Measurements from ENCODE around the gene RINL. TPM values are rescaled to one million over a fixed set of nuclear protein-coding genes. Genes with fewer than 3 reads are reported as not detected.

Gene RINL, protein sequence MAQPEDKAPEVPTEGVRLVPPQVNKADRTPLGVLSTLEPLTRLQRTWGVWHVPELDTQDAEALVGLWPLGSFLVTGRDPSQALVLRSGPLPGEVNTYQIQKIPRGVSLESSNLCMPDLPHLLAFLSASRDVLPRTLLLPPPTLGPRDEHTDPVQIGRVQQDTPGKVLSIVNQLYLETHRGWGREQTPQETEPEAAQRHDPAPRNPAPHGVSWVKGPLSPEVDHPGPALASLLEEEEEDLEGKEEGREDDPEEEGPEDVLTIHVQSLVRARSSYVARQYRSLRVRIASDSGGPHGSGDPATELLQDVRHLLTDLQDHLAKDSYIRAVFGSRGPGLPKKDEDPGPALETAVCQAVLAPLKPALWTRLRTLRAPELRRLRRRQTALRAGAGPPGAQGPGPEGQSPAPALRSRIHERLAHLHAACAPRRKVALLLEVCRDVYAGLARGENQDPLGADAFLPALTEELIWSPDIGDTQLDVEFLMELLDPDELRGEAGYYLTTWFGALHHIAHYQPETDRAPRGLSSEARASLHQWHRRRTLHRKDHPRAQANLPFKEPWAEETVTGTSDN
- 1.9 TPM for polyA plus RNA-seq (2013, experiment 1 of 2)
- 2.1 TPM for polyA plus RNA-seq (2013, experiment 2 of 2)

DNA sequence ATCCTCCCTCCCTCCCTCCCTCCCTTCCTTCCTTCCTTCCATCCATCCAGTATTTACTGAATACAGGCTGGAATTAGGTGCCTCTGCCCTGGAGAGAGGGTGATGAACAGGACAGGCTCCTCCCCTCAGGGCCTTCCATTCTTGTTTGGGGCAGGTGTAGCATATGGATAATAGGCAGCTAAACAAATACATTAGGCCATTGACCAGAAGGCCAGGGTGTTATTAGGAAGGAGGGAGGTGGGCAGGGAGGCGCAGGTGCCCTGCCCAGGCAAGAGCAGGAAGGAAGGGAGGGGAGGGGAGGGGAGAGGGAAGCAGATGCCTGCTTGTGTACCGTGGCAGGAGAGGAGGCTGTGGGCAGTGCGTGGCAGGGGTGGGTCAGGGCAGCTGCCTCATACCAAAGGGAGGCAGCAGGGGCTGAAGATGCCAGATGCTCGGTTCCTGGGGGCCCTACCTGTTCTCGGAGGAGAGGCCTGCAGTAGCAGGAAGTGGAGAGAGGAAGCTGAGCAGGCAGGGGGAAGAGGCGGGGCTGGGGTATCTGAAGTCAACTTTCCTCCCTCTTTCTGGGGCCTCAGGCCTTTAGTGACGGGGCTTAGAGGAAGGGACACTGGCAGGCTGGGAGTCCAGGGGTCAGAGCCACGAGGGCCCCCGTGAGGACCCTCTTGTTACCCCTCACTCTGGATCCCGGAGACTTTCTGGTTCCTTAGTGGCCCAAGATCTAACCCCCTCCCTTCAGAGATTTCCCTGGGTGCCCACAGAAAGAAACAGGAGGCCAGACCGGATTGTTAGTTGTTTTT, at the start of gene RINL:
RINL (minus strand) TSS at position 495 of the 794 bp plus-strand sequence. CDS start 1,533 bp downstream, outside the sequence.
- H3K4me3 ChIP-seq (ENCODE audit: extremely low read depth, insufficient read depth, low read length, poor library complexity, severe bottlenecking): no peak within 1 kb of the TSS
- no peak within 1 kb of the TSS for H3K27ac ChIP-seq (ENCODE audit: low read depth, low read length, severe bottlenecking)
- no peaks in the 10 kb centered on the region for H3K36me3 ChIP-seq (ENCODE audit: control insufficient read depth, insufficient read depth, low read length)
- no peaks in the 10 kb centered on the region for H3K9me3 ChIP-seq (ENCODE audit: control insufficient read depth, low read length)
- H3K4me1 ChIP-seq (ENCODE audit: control insufficient read depth, insufficient read depth, low read length, poor library complexity, severe bottlenecking): peaks cover 12% of the 10 kb centered on the region
- WGBS, 2 experiments (ENCODE audit: insufficient coverage in 2 of 2): 80 to 81% methylated on average over 7 to 10 of the region's 11 CpGs

DNA sequence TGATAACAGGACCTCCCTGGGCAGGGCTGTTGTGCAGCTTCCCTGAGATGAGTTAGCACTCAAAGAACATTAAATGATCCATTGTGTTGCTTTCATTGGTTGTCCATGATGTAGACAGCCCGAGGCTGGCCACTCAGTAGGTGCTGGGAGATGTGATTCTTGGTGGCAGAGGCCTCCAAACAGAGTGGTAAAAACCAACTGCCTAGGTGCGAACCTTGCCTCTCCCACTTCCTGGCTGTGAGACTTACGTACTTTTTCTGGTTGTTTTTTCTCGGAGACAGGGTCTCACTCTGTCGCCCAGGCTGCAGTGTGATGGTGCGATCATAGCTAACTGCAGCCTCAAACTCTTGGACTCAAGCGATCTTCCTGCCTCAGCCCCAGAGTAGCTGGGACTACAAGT, 46.3 kb upstream of the RINL start:
- H3K4me1 ChIP-seq (ENCODE audit: control insufficient read depth, insufficient read depth, low read length, poor library complexity, severe bottlenecking): no peaks in the 10 kb centered on the region
- no peak overlapping the region for H3K27ac ChIP-seq (ENCODE audit: low read depth, low read length, severe bottlenecking)
- no peak overlapping the region for H3K4me3 ChIP-seq (ENCODE audit: extremely low read depth, insufficient read depth, low read length, poor library complexity, severe bottlenecking)
- WGBS, 2 experiments (ENCODE audit: insufficient coverage in 2 of 2): 97 to 98% methylated on average over 7 of the region's 7 CpGs
- H3K9me3 ChIP-seq (ENCODE audit: control insufficient read depth, low read length): no peaks in the 10 kb centered on the region
- peaks cover 45% of the 10 kb centered on the region for H3K36me3 ChIP-seq (ENCODE audit: control insufficient read depth, insufficient read depth, low read length)

DNA sequence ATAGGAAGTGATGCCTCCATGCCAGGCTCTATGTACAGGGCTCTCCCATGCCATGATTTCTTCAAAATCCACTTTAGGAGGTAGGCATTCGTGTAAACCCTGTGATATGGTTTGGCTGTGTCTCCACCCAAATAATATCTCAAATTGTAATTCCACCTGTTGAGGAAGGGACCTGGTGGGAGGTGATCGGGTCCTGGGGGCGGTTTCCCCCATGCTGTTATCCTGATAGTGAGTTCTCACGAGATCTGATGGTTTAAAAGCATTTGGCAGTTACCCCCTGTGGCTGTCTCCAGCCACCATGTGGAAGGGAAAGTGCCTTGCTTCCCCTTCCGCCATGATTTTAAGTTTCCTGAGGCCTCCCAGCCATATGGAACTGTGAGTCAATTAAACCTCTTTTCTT, 44.4 kb upstream of the RINL start:
- WGBS, 2 experiments (ENCODE audit: insufficient coverage in 2 of 2): 94 to 95% methylated on average over 2 to 4 of the region's 5 CpGs
- no peak overlapping the region for H3K27ac ChIP-seq (ENCODE audit: low read depth, low read length, severe bottlenecking)
- H3K36me3 ChIP-seq (ENCODE audit: control insufficient read depth, insufficient read depth, low read length): peaks cover 40% of the 10 kb centered on the region

DNA sequence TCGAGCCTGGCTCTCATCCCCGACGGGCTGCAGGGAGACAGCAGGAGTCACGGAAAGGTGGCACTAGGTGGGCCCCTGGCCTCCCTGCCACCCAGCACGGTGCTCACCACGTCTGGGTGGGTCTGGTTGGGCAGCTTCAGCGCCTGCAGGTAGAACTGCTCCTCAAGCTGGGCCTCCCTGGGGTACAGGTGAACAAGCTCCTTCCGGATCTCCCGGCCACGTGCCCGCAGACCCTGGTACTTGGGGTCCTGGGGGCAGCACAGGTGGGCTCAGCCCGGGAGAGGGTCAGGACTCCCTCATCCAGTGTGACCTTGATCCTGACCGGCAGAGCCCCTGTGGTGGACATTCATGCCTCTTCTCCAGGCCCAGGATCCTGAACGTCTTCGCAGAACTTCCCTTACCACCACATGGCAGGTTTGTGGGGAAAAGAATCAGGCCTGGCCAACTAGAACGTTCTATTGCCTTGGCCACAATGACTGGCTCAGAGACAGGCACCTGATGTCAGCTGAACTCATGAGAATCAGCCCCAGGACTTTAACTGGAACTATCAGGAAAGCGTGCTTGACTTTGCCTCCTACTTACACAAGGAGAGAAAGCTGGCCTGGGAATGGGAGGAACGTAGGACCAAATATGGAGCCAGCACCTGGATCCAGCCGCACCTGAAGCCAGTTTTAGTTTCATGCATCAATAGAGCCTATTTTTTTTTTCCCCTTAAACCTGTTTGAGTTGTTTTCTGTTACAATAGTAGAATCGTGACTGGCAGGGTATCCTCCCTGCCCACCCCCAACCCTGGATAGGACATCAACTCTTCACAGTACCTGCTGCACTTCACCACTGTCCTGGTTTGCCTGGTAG, 43.6 kb upstream of the RINL start:
- no peaks in the 10 kb centered on the region for H3K9me3 ChIP-seq (ENCODE audit: control insufficient read depth, low read length)
- 96 to 98% methylated on average over 15 to 16 of the region's 20 CpGs for WGBS, 2 experiments (ENCODE audit: insufficient coverage in 2 of 2)

More for the DNA sequence above, 44.4 kb upstream of the RINL start:
- Histone ChIP-seq H3K4me1 (ENCODE audit: control insufficient read depth, insufficient read depth, low read length, poor library complexity, severe bottlenecking) (no peaks in the 10 kb centered on the region), H3K9me3 (ENCODE audit: control insufficient read depth, low read length) (no peaks in the 10 kb centered on the region), H3K4me3 (ENCODE audit: extremely low read depth, insufficient read depth, low read length, poor library complexity, severe bottlenecking) (no peak overlapping the region)

DNA sequence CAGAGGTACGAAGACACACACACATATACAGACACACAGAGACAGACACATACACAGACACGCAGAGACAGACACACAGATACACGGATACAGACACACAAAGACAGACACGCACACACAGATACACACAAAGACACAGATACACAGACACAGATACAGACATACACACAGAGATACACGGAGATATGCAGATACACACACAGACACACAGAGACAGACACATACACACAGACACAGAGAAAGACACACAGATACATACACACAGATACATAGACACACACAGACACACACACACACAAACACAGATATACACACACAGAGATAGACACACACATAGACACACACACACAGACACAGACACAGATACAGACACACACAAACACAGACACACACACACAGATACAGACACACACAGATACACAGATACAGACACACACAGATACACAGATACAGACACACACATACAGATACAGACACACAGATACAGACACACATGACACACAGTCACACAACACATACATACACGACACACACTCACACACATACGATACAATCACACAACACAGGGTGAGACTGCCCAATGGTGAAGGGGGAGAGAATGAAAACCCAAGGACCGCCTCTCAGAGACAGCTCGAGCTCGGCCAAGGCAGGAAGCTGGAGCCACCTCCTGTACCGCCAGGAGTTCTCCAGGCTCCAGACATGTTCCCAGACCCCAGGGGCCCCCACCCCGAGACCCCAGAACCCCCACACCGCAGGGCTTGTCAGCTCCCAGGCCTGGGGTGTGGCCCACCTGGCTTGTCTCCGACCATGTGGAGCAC, 42.7 kb upstream of the RINL start:
- Histone ChIP-seq H3K4me1 (ENCODE audit: control insufficient read depth, insufficient read depth, low read length, poor library complexity, severe bottlenecking) (no peaks in the 10 kb centered on the region), H3K27ac (ENCODE audit: low read depth, low read length, severe bottlenecking) (no peak overlapping the region), H3K36me3 (ENCODE audit: control insufficient read depth, insufficient read depth, low read length) (peaks cover 34% of the 10 kb centered on the region), H3K4me3 (ENCODE audit: extremely low read depth, insufficient read depth, low read length, poor library complexity, severe bottlenecking) (no peak overlapping the region), H3K9me3 (ENCODE audit: control insufficient read depth, low read length) (no peaks in the 10 kb centered on the region)
- WGBS, 2 experiments (ENCODE audit: insufficient coverage in 2 of 2): 87 to 90% methylated on average over 8 to 9 of the region's 14 CpGs

More for the DNA sequence above, 43.6 kb upstream of the RINL start:
- Histone ChIP-seq H3K4me1 (ENCODE audit: control insufficient read depth, insufficient read depth, low read length, poor library complexity, severe bottlenecking) (no peaks in the 10 kb centered on the region), H3K36me3 (ENCODE audit: control insufficient read depth, insufficient read depth, low read length) (peaks cover 40% of the 10 kb centered on the region), H3K4me3 (ENCODE audit: extremely low read depth, insufficient read depth, low read length, poor library complexity, severe bottlenecking) (no peak overlapping the region), H3K27ac (ENCODE audit: low read depth, low read length, severe bottlenecking) (no peak overlapping the region)

DNA sequence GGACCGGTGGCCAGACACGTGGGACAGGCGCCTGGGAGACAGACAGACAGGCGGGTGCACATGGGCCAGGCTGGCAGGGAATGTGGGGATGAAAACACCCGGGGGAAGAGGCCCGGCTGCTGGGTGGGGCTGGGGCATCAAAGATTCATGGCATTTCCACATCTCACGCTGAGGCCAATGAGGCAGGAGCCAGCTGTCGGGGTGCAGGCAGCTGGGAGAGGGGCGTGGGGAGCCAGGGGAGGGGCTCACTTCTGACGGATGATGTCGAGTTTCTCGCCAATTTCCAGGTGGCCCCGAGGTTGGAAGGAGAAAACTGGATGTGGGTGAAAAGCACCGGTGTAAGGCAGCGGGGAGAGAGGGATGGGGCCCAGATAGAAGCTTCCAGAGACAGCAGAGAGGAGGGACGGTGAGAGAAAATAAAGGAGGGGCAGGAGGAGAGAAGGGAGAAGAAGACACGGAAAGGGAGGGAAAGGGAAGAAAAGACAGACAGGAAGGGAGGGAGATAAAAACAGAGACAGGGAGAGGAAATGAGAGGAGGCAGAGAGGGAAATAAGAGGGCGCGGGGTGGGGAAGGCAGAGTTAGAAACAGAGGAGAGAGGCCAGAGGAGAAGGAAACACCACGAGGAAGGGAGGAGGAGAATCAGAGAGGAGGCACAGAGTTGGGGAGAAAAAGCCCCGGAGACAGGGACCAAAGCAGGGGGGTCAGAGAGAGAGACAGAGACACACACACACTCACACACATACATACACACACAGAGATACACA, 41.9 kb upstream of the RINL start:
- WGBS, 2 experiments (ENCODE audit: insufficient coverage in 2 of 2): 93 to 95% methylated on average over 19 to 20 of the region's 21 CpGs
- no peaks in the 10 kb centered on the region for H3K9me3 ChIP-seq (ENCODE audit: control insufficient read depth, low read length)

DNA sequence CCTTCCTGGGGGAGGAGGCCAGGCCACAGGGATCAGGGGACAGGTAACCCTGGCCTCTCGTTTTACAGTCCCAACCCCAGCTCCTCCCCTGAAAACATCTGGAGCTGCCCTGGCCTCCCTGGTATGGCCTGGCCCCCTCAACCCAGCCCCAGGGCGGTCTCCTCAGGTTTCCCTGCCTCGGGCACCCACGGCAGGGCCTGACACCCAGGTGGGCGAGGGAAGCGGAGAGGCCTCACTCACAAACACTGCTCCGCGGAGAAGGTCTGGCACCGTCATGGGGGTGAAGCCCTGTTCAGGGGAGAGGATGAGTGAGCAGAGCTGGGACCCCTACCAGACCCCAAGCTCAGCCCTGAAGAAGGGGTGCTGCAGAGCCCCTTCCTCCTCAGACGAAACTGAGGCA, 40.5 kb upstream of the RINL start:
- Histone ChIP-seq H3K36me3 (ENCODE audit: control insufficient read depth, insufficient read depth, low read length) (peaks cover 15% of the 10 kb centered on the region), H3K27ac (ENCODE audit: low read depth, low read length, severe bottlenecking) (no peak overlapping the region), H3K4me3 (ENCODE audit: extremely low read depth, insufficient read depth, low read length, poor library complexity, severe bottlenecking) (no peak overlapping the region), H3K4me1 (ENCODE audit: control insufficient read depth, insufficient read depth, low read length, poor library complexity, severe bottlenecking) (no peaks in the 10 kb centered on the region), H3K9me3 (ENCODE audit: control insufficient read depth, low read length) (no peaks in the 10 kb centered on the region)
- 80 to 93% methylated on average over 2 to 9 of the region's 10 CpGs for WGBS, 2 experiments (ENCODE audit: insufficient coverage in 2 of 2)

More for the DNA sequence above, 41.9 kb upstream of the RINL start:
- Histone ChIP-seq H3K36me3 (ENCODE audit: control insufficient read depth, insufficient read depth, low read length) (peaks cover 28% of the 10 kb centered on the region), H3K4me1 (ENCODE audit: control insufficient read depth, insufficient read depth, low read length, poor library complexity, severe bottlenecking) (no peaks in the 10 kb centered on the region), H3K4me3 (ENCODE audit: extremely low read depth, insufficient read depth, low read length, poor library complexity, severe bottlenecking) (no peak overlapping the region), H3K27ac (ENCODE audit: low read depth, low read length, severe bottlenecking) (no peak overlapping the region)

DNA sequence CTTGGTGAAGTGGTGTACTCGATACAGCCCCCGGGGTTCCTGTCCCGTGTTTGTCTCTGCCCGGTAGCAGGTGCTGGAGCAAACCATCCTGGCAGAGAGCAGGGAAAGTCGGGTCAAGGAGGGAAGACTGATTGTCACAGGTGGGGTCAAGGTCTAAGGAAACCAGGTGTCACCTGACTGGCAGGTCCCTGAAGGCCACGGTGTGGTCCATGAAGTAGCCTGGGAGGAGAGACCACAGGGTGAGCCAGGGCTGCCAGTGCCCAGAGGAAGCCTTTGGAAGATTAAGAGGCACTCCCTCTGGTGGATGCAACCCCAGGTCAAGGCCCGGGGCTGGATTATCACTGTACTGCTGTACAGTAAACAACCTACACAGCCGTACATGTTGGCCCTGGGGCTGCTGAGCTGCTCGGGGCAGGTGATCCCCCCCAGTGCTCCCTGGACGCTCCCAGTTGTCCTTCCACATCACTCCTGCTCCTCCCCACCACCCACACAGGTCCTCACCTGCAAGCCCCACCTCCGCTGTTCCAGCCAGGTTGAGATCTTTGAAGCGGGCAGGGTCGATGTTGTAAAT, 39.9 kb upstream of the RINL start:
- no peaks in the 10 kb centered on the region for H3K4me1 ChIP-seq (ENCODE audit: control insufficient read depth, insufficient read depth, low read length, poor library complexity, severe bottlenecking)
- peaks cover 14% of the 10 kb centered on the region for H3K36me3 ChIP-seq (ENCODE audit: control insufficient read depth, insufficient read depth, low read length)
- WGBS, 2 experiments (ENCODE audit: insufficient coverage in 2 of 2): 93 to 94% methylated on average over 8 to 10 of the region's 13 CpGs
- no peak overlapping the region for H3K27ac ChIP-seq (ENCODE audit: low read depth, low read length, severe bottlenecking)
- no peak overlapping the region for H3K4me3 ChIP-seq (ENCODE audit: extremely low read depth, insufficient read depth, low read length, poor library complexity, severe bottlenecking)
- no peaks in the 10 kb centered on the region for H3K9me3 ChIP-seq (ENCODE audit: control insufficient read depth, low read length)

DNA sequence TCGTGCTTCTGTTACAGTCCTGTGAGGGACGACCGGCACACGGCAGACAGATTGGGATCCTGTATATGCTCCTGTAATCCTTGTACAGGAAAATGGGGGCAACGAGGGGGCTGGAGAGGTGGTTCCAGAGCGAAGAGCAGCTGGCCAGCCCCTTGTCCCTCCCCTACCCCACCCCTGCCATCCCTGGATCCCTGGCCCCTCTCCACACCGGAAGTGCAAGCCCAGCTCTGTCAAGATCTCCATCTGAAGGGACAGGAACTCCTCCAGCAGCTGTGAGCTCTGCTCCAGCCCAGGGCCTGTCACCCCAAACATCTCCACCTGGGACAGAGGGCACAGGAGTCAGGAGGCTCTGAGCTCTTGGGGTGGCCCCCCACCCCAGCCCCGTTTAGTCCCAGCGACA, 39.4 kb upstream of the RINL start:
- H3K4me1 ChIP-seq (ENCODE audit: control insufficient read depth, insufficient read depth, low read length, poor library complexity, severe bottlenecking): no peaks in the 10 kb centered on the region
- 94 to 98% methylated on average over 3 to 7 of the region's 9 CpGs for WGBS, 2 experiments (ENCODE audit: insufficient coverage in 2 of 2)
- H3K36me3 ChIP-seq (ENCODE audit: control insufficient read depth, insufficient read depth, low read length): peaks cover 12% of the 10 kb centered on the region
- H3K9me3 ChIP-seq (ENCODE audit: control insufficient read depth, low read length): no peaks in the 10 kb centered on the region
- no peak overlapping the region for H3K27ac ChIP-seq (ENCODE audit: low read depth, low read length, severe bottlenecking)
- H3K4me3 ChIP-seq (ENCODE audit: extremely low read depth, insufficient read depth, low read length, poor library complexity, severe bottlenecking): no peak overlapping the region

Data from mesodermal cell (in vitro differentiated cells).